Osteocyte (in vitro differentiated cells): ENCODE results near the gene RABGAP1L. TPM values are rescaled to one million over a fixed set of nuclear protein-coding genes. Genes with fewer than 3 reads are reported as not detected.

Experiments
- DNase-seq: peaks from one replicate; pipeline ENCODE4 v3.0.0; 2021; ENCODE audit warnings: mixed read lengths; ENCODE audit not compliant: unreplicated experiment; ENCODE audit errors: extremely low spot score
- H3K27ac Mint-ChIP-seq: one replicate; pipeline ENCODE4 v1.8.0; 2021; ENCODE audit warnings: mild to moderate bottlenecking, mixed read lengths; ENCODE audit not compliant: unreplicated experiment
- H3K27me3 Mint-ChIP-seq: one replicate; pipeline ENCODE4 v1.8.0; 2021; ENCODE audit warnings: mixed read lengths; ENCODE audit not compliant: unreplicated experiment
- H3K36me3 Mint-ChIP-seq: one replicate; pipeline ENCODE4 v1.8.0; 2021; ENCODE audit warnings: mixed read lengths; ENCODE audit not compliant: unreplicated experiment
- H3K4me1 Mint-ChIP-seq: one replicate; pipeline ENCODE4 v1.8.0; 2021; ENCODE audit warnings: mixed read lengths; ENCODE audit not compliant: unreplicated experiment
- H3K4me3 Mint-ChIP-seq: one replicate; pipeline ENCODE4 v1.8.0; 2021; ENCODE audit warnings: mild to moderate bottlenecking, moderate library complexity, mixed read lengths; ENCODE audit not compliant: unreplicated experiment
- H3K9me3 Mint-ChIP-seq: one replicate; pipeline ENCODE4 v1.8.0; 2021; ENCODE audit warnings: mixed read lengths; ENCODE audit not compliant: unreplicated experiment
- total RNA-seq: library from RNA; stranded (reverse); gene quantifications from 2 replicates; pipeline ENCODE4 v1.2.1, GENCODE V29; 2021
- TF ChIP-seq, protein P1 (sequence below): fragments of 200-600 bp; sonication (generic); IDR thresholded peaks from 2 replicates; pipeline ENCODE4 v1.5.0; 2021; ENCODE audit warnings: antibody characterized with exemption, mild to moderate bottlenecking, moderate library complexity

The RABGAP1L gene
- total RNA-seq, 1 donor from 2014 or later: 29.3 TPM

DNA sequence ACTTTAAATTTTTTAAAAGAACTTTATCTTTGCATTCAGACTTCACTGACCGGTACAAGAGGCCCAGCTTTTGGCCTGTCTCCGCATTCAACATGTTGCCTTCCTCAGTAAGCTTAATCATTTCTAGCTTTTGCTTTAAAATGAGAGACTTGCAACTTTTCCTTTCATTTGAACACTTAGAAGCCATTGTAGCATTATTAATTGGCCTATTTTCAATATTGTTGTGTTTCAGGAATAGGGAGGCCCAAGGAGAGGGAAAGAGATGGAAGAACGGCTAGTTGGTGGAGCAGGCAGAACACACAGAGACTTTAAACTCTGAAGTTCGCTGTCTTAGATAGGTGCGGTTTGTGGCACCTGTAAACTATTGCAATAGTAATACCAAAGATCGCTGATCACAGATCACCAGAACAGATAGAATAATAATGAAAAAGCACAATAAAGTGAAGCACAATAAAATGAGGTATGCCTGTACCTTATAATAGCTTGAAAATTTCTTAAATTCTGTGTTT lies 31.4 kb downstream of the RABGAP1L start:
- Mint-ChIP-seq H3K36me3 (peaks cover 12% of the 10 kb centered on the region), H3K9me3 (peaks cover 13% of the 10 kb centered on the region), H3K4me1 (peaks cover 17% of the 10 kb centered on the region), H3K27ac (peak overlapping the region; percentile 46), H3K27me3 (no peaks in the 10 kb centered on the region), H3K4me3 (no peak overlapping the region)
- no peak for DNase-seq
- TF ChIP-seq, protein P1, sequence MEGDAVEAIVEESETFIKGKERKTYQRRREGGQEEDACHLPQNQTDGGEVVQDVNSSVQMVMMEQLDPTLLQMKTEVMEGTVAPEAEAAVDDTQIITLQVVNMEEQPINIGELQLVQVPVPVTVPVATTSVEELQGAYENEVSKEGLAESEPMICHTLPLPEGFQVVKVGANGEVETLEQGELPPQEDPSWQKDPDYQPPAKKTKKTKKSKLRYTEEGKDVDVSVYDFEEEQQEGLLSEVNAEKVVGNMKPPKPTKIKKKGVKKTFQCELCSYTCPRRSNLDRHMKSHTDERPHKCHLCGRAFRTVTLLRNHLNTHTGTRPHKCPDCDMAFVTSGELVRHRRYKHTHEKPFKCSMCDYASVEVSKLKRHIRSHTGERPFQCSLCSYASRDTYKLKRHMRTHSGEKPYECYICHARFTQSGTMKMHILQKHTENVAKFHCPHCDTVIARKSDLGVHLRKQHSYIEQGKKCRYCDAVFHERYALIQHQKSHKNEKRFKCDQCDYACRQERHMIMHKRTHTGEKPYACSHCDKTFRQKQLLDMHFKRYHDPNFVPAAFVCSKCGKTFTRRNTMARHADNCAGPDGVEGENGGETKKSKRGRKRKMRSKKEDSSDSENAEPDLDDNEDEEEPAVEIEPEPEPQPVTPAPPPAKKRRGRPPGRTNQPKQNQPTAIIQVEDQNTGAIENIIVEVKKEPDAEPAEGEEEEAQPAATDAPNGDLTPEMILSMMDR: no peak

DNA sequence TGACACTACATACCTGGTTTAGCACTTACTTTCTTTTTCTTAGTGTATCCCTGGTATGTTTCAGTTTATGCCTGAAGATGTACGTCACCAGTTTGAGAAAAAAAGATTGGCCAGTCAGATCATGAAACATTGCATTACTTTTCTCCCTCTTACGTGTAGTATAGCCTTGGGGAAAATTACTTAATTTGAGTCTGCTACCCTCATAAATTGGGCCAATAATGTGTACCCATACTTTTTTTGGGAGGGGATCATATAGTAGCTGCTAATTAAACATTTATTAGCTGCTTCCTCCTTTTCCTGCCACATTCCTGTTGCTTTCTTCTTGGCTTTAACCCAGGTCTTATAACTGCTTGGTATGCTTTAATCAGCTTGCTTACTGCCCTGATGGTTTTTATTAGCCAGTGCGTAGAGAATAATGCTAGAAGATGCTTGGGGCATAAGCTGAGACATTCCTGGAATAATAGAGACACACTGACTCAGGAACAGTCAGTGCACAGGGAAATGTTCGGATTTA lies 32.1 kb downstream of the RABGAP1L start:
- no peaks in the 10 kb centered on the region for H3K27me3 Mint-ChIP-seq
- TF ChIP-seq, protein P1: no peak
- H3K9me3 Mint-ChIP-seq: peaks cover 13% of the 10 kb centered on the region
- peaks cover 12% of the 10 kb centered on the region for H3K36me3 Mint-ChIP-seq
- DNase-seq: no peak
- H3K4me3 Mint-ChIP-seq: no peak overlapping the region
- peak overlapping the region; percentile 6 for H3K27ac Mint-ChIP-seq
- peaks cover 17% of the 10 kb centered on the region for H3K4me1 Mint-ChIP-seq

DNA sequence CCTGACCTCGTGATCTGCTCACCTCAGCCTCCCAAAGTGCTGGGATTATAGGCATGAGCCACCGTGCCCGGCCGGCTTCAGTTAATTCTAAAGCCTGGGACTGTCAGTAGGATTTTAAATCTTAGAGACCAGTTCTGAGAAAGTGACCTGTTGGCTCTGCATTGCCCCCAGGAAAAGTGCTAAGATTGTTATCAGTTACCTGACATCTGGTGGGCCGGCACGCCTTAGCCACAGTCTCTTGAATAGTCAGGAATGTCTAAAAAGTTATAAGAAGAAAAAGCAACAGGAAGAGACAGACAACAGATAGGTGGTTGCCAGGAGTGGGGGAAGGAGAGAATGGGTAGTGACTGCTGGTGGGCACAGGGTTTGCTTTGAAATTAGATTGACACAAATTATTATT lies 35.1 kb downstream of the RABGAP1L start:
- TF ChIP-seq, protein P1: no peak
- H3K4me3 Mint-ChIP-seq: no peak overlapping the region
- no peaks in the 10 kb centered on the region for H3K27me3 Mint-ChIP-seq

DNA sequence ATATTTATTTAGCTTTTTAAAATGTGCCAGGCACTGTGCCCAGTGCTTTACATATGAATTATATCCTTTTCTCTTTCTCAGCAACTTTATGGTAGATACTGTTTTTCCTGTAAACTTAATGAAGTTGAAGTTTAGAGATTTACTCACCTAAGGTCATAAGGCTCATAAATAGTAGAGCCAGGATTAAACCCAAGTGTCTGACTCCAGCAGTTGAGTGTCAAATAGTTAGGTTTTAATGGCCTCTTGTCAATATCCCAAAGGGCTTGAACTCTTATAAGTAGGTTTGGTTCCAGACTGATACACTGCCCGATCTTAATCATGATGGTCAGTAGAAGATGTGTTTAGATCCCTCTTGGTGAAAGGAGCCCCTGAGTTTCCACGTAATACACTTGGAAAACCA lies 37.8 kb downstream of the RABGAP1L start:
- TF ChIP-seq, protein P1: no peak
- H3K36me3 Mint-ChIP-seq: peaks cover 3% of the 10 kb centered on the region
- no peaks in the 10 kb centered on the region for H3K9me3 Mint-ChIP-seq
- peaks cover under 1% of the 10 kb centered on the region for H3K4me1 Mint-ChIP-seq
- no peak for DNase-seq
- no peaks in the 10 kb centered on the region for H3K27me3 Mint-ChIP-seq
- H3K4me3 Mint-ChIP-seq: no peak overlapping the region
- no peak overlapping the region for H3K27ac Mint-ChIP-seq

More for the DNA sequence above, 35.1 kb downstream of the RABGAP1L start:
- Mint-ChIP-seq H3K27ac (no peak overlapping the region), H3K9me3 (peaks cover under 1% of the 10 kb centered on the region), H3K36me3 (peaks cover 3% of the 10 kb centered on the region), H3K4me1 (peaks cover 17% of the 10 kb centered on the region)
- no peak for DNase-seq

DNA sequence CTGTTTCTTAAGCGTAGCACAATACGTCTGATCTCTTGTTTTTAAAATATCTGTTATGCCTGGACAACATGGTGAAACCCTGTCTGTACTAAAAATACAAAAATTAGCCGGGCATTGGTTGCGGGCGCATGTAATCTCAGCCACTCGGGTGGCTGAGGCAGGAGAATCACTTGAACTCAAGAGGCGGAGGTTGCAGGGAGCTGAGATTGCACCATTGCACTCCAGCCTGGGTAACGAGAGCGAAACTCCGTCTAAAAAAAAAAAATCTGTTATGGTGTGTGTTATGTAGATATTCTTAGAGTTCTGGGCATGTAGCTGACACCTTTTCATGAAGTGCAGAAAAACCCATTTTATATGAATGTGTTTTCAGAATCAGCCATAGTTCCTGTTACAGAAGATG lies 38.2 kb downstream of the RABGAP1L start:
- H3K4me3 Mint-ChIP-seq: no peak overlapping the region

More for the DNA sequence above, 38.2 kb downstream of the RABGAP1L start:
- Mint-ChIP-seq H3K27ac (no peak overlapping the region), H3K4me1 (no peaks in the 10 kb centered on the region), H3K9me3 (no peaks in the 10 kb centered on the region), H3K27me3 (no peaks in the 10 kb centered on the region), H3K36me3 (peaks cover 3% of the 10 kb centered on the region)
- TF ChIP-seq, protein P1: no peak
- DNase-seq: no peak
